Fibroblast of lung (primary cell): ENCODE data around the gene RXRA.

Experiments
- CTCF ChIP-seq, 2 donors: IDR thresholded peaks in 1 of 2; conservative IDR thresholded peaks in 1 of 2; 1 replicate in 1 of 2; 2 replicates in 1 of 2; pipeline ENCODE4 v1.5.1; 2011 to 2012; ENCODE audit warnings: low read length in 2 of 2, control low read depth in 1 of 2, inconsistent platforms in 1 of 2, low read depth in 1 of 2, mild to moderate bottlenecking in 1 of 2
- EZH2 ChIP-seq: IDR thresholded peaks from 2 replicates; pipeline ENCODE4 v1.5.1; 2012; ENCODE audit warnings: low read length, control low read depth, mild to moderate bottlenecking; ENCODE audit errors: missing control alignments

- TF ChIP-seq CTCF (conservative IDR thresholded peaks at IDR 0.05 in 1 of 2, IDR thresholded peaks at IDR 0.05 in 1 of 2; ENCODE audit: low read depth in 1 of 2, low read length in 2 of 2) (no peak), EZH2 (no peak)
Measured at GRCh38 chr9:134473141-134474054, 147.1 kb downstream of the RXRA start.
